ENCODE measurements around the gene MMEL1.
"Not testable (repeated sequence)": the region's sequence is repeated elsewhere in the genome, so short reads cannot be mapped to it uniquely, and the experiment has no call there.

Gene MMEL1

GRCh38 chr1:2628191-2628932 is 4.5 kb downstream of the MMEL1 start:
- no peak for DNase-seq (ENCODE audit: low spot score)

- DNase-seq (ENCODE audit: low spot score): no peak
Observed at GRCh38 chr1:2627746-2628145, 5.1 kb downstream of the MMEL1 start.

GRCh38 chr1:2625748-2626147 is 7.1 kb downstream of the MMEL1 start:
- DNase-seq (ENCODE audit: low spot score): not testable (repeated sequence)

GRCh38 chr1:2625311-2625710 is 7.5 kb downstream of the MMEL1 start:
- no peak for DNase-seq (ENCODE audit: low spot score)

GRCh38 chr1:2624735-2625300 is 8.0 kb downstream of the MMEL1 start:
- no peak for DNase-seq (ENCODE audit: low spot score)

GRCh38 chr1:2623571-2624337 is 9.1 kb downstream of the MMEL1 start:
- no peak for DNase-seq (ENCODE audit: low spot score)

- DNase-seq (ENCODE audit: low spot score): no peak
Observed at GRCh38 chr1:2617971-2618470, 14.8 kb downstream of the MMEL1 start.

GRCh38 chr1:2614145-2614544 is 18.7 kb downstream of the MMEL1 start:
- no peak for DNase-seq (ENCODE audit: low spot score)

GRCh38 chr1:2612591-2613365 is 20.0 kb downstream of the MMEL1 start:
- no peak for DNase-seq (ENCODE audit: low spot score)

- DNase-seq (ENCODE audit: low spot score): no peak
Observed at GRCh38 chr1:2611621-2612437, 21.0 kb downstream of the MMEL1 start.

GRCh38 chr1:2611031-2611501 is 21.8 kb downstream of the MMEL1 start:
- peak; percentile 72 for DNase-seq (ENCODE audit: low spot score)

- no peak for DNase-seq (ENCODE audit: low spot score)
Observed at GRCh38 chr1:2610036-2610959, 22.5 kb downstream of the MMEL1 start.

- no peak for DNase-seq (ENCODE audit: low spot score)
Observed at GRCh38 chr1:2609319-2610035, 23.3 kb downstream of the MMEL1 start.

GRCh38 chr1:2607641-2608091 is 25.1 kb downstream of the MMEL1 start:
- no peak for DNase-seq (ENCODE audit: low spot score)

GRCh38 chr1:2606881-2607621 is 25.8 kb downstream of the MMEL1 start:
- no peak for DNase-seq (ENCODE audit: low spot score)

- DNase-seq (ENCODE audit: low spot score): no peak
Observed at GRCh38 chr1:2606396-2606880, 26.4 kb downstream of the MMEL1 start.

GRCh38 chr1:2605509-2606395 is 27.1 kb downstream of the MMEL1 start:
- no peak for DNase-seq (ENCODE audit: low spot score)
